Cardiac septum (tissue), 1 donor: Measurements from ENCODE around the gene SLC52A1. TPM values are rescaled to one million over a fixed set of nuclear protein-coding genes. Genes with fewer than 3 reads are reported as not detected.
"Not testable (repeated sequence)": the region's sequence is repeated elsewhere in the genome, so short reads cannot be mapped to it uniquely, and the experiment has no call there.

Experiments used
- DNase-seq: peaks from one replicate; pipeline ENCODE4 v3.0.0-alpha.2; 2020; ENCODE audit warnings: low spot score
- intact Hi-C: fragments of 100-400 bp; cut with DNase I; formaldehyde crosslinking; loops from one replicate; pipeline ENCODE4 v1.14.0; 2022
- long read RNA-seq: library from polyadenylated mRNA; unstranded; transcript quantifications from one replicate; pipeline ENCODE4 v2.0.0, GENCODE V29; 2021
- total RNA-seq: library from RNA; stranded (reverse); fragmentation: NEBNext Ultra II Directional; extraction: Animal tissue kit (Norgen Biotek cat#: 25700); gene quantifications from one replicate; pipeline ENCODE4 v1.2.1, GENCODE V29; 2021
- donor health status: DM: no; HTN: no; CAD: no.

Gene SLC52A1
- total RNA-seq: not detected
- long read RNA-seq: 0 reads

GRCh38 chr17:5035315-5035714 lies at the start of gene SLC52A1:
Gene SLC52A1, minus strand, starts transcription at chr17:5035426. Its CDS starts 820 bp downstream, at chr17:5034606.
- DNase-seq: no peak

GRCh38 chr17:5080591-5080990 lies 45.4 kb upstream of the SLC52A1 start:
- no peak for DNase-seq
- intact Hi-C loops: no loop called here

More at GRCh38 chr17:5035315-5035714, at the start of gene SLC52A1:
- intact Hi-C loops: no loop called here

- DNase-seq: peak; percentile 93
- intact Hi-C loops: loop anchor here (2.0 kb wide), 1 partner anchor 32 kb away; the partner anchor contains the start of gene ZNF232
Measured at GRCh38 chr17:5078106-5079028, 43.1 kb upstream of the SLC52A1 start, which contains the start of gene ZFP3. Gene ZFP3, plus strand, starts transcription at chr17:5078467. Its CDS starts 13,038 bp downstream, at chr17:5091505.

GRCh38 chr17:5077781-5078105 lies 42.5 kb upstream of the SLC52A1 start:
- no peak for DNase-seq
- intact Hi-C loops: loop anchor here (2.0 kb wide), 1 partner anchor 33 kb away; the partner anchor contains the start of gene ZNF232

- DNase-seq, intact Hi-C loops: not testable (repeated sequence)
Measured at GRCh38 chr17:5077275-5077674, 42.0 kb upstream of the SLC52A1 start.

DNA sequence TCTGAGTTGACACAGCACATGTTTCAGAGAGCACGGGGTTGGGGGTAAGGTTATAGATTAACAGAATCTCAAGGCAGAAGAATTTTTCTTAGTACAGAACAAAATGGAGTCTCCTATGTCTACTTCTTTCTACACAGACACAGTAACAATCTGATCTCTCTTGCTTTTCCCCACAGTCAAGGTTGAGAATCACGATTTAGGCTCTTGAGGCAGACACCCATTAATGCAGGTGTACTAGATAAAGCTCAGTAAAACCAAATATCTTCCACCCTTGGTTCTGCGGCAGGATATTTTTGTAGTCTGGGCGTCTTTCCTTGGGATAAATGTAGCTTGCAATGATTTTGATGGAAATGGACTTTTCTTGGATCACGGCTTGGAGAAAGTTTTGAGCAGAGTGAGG lies 40.2 kb upstream of the SLC52A1 start:
- DNase-seq: not testable (repeated sequence)

DNA sequence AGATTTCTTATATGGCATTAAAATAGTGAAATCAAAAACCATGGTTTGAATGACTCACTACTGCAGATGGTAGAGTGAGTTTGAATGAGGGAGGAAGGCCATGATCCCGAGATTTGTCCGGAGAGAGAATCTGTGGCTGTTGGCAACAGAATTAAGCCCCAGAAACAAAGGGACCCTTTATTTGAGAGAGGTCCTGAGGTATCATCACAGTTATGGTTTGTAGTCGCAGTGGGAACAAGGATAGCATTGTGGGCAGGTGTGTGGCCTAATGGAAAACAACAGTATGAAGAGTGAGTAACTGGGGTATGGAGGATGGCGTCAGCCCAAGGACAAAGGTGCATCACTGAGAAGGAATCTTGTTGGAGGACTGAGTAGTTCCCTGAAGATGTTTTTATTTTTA lies 34.5 kb upstream of the SLC52A1 start:
- no peak for DNase-seq
- intact Hi-C loops: no loop called here

More for the DNA sequence above, 40.2 kb upstream of the SLC52A1 start:
- intact Hi-C loops: not testable (repeated sequence)

DNA sequence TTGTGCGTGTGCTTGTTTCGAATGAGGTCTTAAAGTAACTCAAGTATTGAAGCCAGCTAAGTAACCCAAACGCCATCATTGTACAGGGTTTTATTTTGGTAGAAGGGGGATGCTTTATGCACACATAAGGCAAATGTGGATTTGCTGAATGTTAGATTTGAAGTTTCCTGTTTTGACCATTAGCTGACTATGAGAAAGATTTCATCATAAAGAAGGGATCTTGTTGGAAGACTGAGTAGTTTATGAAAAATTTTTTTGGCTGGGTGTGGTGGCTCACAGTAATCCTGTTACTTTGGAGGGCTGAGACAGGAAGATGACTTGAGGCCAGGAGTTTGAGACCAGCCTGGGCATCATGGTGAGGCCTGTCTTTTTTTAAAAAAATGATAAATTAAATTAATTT lies 33.0 kb upstream of the SLC52A1 start:
- no peak for DNase-seq
- intact Hi-C loops: no loop called here

- intact Hi-C loops: no loop called here
Measured at GRCh38 chr17:5065227-5065744, 30.1 kb upstream of the SLC52A1 start.

DNA sequence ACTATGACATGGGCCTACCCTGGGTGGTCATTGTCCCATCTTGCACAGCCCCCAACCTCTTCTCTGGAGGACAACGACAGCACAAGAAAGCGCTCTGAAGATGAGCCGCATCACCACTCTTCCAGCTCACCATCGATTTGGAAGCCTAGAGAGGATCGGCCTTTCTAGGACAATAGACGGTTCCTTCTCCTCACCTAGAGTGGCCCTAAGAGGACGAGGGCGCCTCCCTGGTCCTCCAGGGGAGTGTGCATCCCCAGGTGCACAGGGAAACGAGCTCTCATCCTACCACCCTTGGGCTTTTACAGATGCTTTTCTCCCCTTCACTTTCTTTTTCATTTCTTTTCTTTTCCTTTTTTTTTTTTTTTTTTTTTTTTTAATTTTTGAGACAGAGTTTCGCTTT lies 20.3 kb upstream of the SLC52A1 start:
- intact Hi-C loops: no loop called here
- no peak for DNase-seq

More at GRCh38 chr17:5065227-5065744, 30.1 kb upstream of the SLC52A1 start:
- DNase-seq: no peak

DNA sequence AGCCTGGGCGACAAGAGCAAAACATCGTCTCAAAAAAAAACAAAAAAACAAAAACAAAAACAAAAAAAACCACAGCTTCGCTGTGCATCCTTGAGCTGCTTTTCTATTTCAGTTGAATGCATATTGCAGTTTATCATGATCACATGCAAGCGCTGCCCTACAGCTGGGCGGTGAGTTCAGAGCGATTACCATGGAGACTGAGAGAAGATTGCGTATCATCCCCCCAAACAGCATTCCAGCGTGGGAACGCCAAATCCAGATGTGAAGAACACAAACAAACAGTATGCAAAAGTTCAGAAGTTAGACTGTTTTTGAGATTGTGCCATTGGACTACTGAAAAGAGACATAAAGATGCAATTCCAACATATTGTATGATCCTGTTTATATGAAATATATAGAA lies 15.1 kb upstream of the SLC52A1 start:
- intact Hi-C loops: no loop called here
- DNase-seq: no peak

DNA sequence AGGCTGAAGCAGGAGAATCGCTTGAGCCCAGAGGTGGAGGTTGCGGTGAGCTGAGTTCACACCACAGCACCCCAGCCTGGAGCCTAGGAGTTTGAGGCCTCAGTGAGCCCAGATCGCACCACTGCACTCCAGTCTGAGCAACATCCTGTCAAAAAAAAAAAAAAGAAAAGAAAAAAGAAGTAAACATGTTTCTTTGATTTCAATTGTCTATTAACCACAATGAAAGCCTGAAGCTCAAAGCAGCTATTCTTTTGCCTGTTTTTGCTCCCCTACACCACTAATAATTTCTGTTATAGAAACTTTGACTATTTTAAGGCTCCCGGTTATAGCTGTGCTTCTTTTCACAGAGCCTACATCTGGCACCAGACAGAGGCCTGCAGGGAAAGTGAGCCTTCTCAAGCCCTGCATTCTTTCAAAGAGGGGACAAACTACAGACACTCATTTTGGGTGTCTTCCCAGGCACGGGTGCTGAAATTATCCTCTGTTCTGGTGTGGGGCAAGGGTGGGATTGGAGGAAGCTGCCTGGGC lies 14.2 kb upstream of the SLC52A1 start:
- intact Hi-C loops: no loop called here
- DNase-seq: no peak

- no peak for DNase-seq
- intact Hi-C loops: no loop called here
Measured at GRCh38 chr17:5047446-5047845, 12.2 kb upstream of the SLC52A1 start.

GRCh38 chr17:5045496-5045895 lies 10.3 kb upstream of the SLC52A1 start:
- intact Hi-C loops: no loop called here
- DNase-seq: no peak

DNA sequence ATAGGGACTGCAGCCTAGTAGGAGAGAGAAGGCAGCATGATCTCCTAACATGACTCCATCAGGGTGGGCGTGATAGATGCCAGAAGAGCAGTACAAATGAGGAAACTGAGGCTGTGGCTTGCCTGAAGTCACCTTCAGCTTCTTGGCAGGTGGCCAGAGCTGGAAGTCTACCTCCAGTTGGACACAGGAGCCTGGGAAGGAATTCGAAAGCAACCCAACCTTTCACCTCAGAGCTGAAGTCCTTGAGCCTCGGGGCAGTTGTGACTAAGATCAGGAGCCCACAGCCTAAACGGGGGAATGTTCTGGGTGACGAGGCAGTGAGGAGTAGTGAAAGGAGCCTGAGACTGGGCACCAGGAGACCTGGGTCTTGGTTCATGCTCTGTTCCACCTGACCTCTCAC lies 9.4 kb upstream of the SLC52A1 start:
- no peak for DNase-seq
- intact Hi-C loops: no loop called here

DNA sequence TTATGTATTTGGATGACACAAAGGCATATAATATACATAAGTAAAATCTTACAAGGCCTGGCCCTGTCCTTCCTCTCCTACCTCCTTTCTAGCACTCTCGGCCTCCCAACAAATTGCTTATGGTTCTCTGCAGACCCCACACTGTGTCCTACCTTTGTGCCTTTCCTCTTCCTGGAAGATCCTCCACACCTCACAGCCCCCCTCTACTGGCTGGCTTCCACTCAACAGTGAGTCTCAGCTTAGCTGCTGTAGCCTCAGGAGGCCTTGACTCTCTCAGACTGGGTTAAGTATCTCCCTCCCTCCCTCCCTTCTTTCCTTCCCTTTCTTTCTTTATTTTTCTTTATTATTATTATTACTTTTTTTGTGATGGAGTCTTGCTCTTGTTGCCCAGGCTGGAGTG lies 8.3 kb upstream of the SLC52A1 start:
- no peak for DNase-seq
- intact Hi-C loops: no loop called here

GRCh38 chr17:5042157-5043022 lies 7.2 kb upstream of the SLC52A1 start:
- DNase-seq: no peak
- intact Hi-C loops: no loop called here

DNA sequence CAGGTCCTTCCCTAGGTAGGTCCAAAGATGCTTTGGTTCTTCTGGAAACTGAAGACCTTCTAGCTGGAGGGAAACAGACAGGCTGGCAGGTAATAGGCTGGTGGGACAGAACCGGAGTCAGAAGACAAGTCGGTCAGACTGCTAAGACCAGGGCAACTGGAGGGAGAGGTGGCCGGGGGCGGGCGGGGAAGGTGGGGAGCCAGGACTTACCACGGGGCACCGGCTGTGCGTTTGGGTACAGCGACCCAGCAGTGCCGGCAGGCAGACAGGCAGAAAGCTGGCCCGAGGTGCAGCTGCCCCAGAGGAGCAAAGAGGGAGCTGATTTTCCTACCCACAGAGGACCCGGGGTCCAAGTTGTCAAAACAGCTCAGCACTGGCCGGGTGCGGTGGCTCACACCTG lies 575 bp downstream of the SLC52A1 start:
- no peak for DNase-seq
- intact Hi-C loops: no loop called here

DNA sequence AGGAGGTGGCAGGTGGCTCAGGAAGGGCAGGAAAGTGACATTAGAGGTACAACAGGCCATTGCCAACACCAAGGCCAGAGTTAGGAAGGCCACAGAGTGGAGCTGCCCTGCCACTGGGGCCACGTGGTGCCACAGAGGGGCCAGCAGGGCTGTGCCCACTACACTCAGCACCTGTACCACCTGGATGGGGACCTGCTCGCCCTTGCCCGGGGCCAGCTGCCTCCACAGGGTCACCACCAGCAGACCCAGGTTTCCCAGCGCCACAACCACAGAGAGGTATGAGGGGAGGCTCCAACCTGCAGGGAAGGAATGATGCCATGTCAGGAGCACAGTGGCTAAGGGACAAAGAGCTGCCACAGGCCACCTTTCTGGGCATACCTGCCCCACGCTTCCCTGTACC lies 1.2 kb downstream of the SLC52A1 start:
- intact Hi-C loops: no loop called here
- no peak for DNase-seq
